Urinary bladder (tissue), 4 donors: ENCODE results near the gene ASGR1. TPM values are rescaled to one million over a fixed set of nuclear protein-coding genes. Genes with fewer than 3 reads are reported as not detected.
A peak's percentile ranks its signal among the peaks of the same experiment; 100 is the strongest.

Experiments
- DNase-seq: peaks from one replicate; pipeline ENCODE4 v3.0.0-alpha.2; 2015; ENCODE audit errors: extremely low spot score
- H3K27ac ChIP-seq: one replicate; pipeline ENCODE4 v1.5.1; 2013; ENCODE audit warnings: low read depth, mild to moderate bottlenecking, moderate library complexity
- H3K36me3 ChIP-seq: one replicate; pipeline ENCODE4 v1.6.1; 2013; ENCODE audit warnings: mild to moderate bottlenecking, moderate library complexity; ENCODE audit not compliant: insufficient read depth
- H3K4me1 ChIP-seq: one replicate; pipeline ENCODE4 v1.6.1; 2013; ENCODE audit warnings: mild to moderate bottlenecking, moderate library complexity; ENCODE audit not compliant: insufficient read depth
- H3K4me3 ChIP-seq: one replicate; pipeline ENCODE4 v1.5.1; 2013; ENCODE audit warnings: low read depth, low read length
- WGBS: extraction: QIAGEN DNeasy Blood & Tissue Kit; methylation state at CpG from one replicate; pipeline ENCODE4 v1.1.7; 2013; 5-methylcytosine and 5-hydroxymethylcytosine counted together
- polyA plus RNA-seq: library from polyadenylated mRNA; stranded (reverse); fragments of 200-250 nt; gene quantifications from one replicate; pipeline ENCODE4 v1.2.3, GENCODE V29; 2013
- total RNA-seq: library from RNA; depleted of rRNA; stranded (reverse); fragments of >200 nt; gene quantifications from one replicate; pipeline ENCODE4 v1.2.3, GENCODE V29; 2014
- donor health status: healthy with polysubstance abuse.
- donor health status: healthy.

Gene ASGR1
- total and polyA plus RNA-seq, 2 donors, result 1.6 to 1.7 TPM

DNA sequence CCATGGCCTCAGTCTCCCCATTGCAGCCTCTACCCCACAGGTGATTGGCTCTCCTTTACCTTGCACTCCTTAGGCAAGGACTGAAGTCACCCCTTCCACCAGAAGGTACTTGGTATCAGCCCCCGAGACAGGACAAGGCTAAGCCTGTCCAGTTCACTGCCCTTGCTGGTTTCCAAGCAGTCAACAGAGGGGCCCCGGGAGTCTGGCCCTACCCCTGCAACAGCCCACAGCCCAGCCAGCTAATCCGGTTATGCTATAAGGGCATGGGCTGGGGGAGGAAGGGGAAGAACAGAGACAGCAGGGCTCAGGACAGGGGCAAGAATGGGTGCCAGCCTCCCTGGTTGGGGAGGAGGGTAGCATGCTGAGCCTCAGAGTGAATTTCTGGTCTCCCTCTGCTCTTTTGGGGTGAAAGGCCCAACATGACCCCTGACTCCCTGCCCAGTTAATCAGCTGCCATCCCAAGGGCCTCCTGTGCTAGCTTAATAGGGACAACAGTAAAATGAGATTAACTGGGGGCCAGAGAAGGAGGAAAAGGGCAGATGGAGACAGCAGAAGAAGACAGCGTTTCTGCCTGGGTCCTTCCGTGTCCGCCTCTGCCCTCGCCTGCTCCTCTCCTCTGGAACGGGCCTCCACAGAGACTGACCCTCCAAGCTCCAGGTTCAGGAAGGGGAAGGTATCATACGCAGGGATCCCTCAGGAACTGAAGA, 29.7 kb upstream of the ASGR1 start:
- H3K27ac ChIP-seq, result no peak overlapping the region
- no peak for DNase-seq
- H3K4me1 ChIP-seq, result peaks cover under 1% of the 10 kb centered on the region
- no peaks in the 10 kb centered on the region for H3K36me3 ChIP-seq
- no peak overlapping the region for H3K4me3 ChIP-seq
- WGBS, result 82% methylated on average over 9 of the region's 9 CpGs

DNA sequence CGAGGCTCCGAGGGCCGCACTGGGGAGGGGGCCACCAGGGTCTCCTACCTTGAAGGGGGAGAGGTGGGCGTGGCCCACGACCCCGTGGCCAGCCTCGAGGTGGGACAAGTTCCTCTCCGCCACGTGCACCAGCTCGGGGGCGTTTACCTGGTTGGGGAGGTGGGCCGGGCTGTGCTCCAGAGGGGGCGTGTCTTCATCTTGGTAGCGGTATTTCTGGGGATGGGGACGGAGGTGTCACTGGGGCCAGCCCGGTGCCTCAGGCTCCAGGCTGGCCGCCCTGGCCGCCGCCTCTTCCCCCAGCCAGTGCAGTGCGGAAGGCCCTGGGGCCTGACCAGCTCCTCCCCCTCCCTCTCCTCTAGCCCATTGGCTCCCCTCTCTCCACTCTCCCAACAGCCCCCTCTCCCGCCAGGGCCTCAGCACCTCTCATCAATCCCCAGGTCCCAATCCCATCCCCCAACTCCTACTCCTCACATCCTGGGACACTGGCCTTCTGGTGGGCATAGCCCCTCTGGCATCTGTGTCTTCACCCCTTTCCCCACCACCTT, 28.9 kb upstream of the ASGR1 start:
- 59% methylated on average over 21 of the region's 21 CpGs for WGBS
- no peak for DNase-seq
- no peak overlapping the region for H3K27ac ChIP-seq
- no peaks in the 10 kb centered on the region for H3K4me1 ChIP-seq
- no peak overlapping the region for H3K4me3 ChIP-seq
- no peaks in the 10 kb centered on the region for H3K36me3 ChIP-seq

DNA sequence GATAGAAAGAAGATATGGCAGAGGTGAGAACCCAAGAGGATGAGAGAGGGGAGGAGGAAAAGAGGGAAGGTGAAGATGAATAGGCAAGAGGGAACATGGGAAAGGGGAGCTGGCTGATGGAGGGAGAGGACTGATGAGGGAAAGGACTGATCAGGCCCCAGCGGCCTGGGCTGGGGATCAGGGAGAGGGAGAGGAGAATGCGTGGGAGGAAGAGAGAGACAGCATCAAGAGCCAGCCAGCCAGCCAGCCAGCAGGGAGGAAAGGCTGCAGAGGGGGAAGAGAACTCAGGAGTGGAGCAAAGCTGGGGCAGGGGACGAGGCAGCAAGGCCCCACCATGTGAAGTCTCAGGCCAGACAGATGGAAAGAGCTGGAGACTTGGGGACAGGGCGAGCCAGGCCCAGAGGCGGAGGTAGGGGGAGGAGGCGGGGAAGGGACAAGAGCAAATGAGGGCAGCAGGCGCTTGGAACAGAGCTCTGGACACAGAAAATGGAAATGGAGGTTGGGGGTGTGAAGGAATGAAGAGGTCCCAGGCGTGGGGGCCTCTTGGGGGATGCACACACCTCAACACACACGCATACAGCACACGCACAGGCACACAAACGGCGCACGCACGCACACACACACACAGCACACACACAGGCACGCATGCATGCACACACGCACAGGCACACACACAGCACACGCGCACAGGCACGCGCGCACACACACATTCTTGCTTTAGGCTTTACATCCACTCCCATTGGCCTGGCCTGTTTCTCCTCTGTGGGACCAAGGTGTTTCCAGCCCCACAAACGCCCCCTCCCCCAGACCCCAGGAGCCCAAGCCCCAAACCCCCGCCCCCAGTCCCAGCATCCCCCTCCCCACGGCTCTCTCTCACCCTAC, 28.2 kb upstream of the ASGR1 start:
- 78% methylated on average over 24 of the region's 24 CpGs for WGBS
- Histone ChIP-seq H3K4me1 (no peaks in the 10 kb centered on the region), H3K4me3 (no peak overlapping the region), H3K36me3 (no peaks in the 10 kb centered on the region), H3K27ac (no peak overlapping the region)
- no peak for DNase-seq

DNA sequence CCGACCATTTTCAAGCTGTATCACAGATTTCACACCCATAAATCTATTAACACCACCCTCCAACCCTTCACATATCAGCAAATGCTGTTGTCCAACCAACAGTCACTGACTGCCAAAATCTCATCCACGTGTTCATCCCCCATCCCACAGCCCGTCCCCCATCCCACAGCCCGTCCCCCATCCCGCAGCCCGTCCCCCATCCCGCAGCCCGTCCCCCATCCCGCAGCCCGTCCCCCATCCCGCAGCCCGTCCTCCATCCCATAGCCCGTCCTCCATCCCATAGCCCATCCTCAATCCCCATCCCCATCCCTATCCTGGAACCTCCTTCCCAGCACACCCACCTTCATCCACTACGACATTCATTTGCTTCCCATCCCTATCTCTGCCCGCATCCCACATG, 26.4 kb upstream of the ASGR1 start:
- 28% methylated on average over 15 of the region's 15 CpGs for WGBS
- H3K4me3 ChIP-seq, result peak overlapping the region; percentile 44
- DNase-seq, result no peak
- no peaks in the 10 kb centered on the region for H3K4me1 ChIP-seq
- no peaks in the 10 kb centered on the region for H3K36me3 ChIP-seq
- H3K27ac ChIP-seq, result no peak overlapping the region

DNA sequence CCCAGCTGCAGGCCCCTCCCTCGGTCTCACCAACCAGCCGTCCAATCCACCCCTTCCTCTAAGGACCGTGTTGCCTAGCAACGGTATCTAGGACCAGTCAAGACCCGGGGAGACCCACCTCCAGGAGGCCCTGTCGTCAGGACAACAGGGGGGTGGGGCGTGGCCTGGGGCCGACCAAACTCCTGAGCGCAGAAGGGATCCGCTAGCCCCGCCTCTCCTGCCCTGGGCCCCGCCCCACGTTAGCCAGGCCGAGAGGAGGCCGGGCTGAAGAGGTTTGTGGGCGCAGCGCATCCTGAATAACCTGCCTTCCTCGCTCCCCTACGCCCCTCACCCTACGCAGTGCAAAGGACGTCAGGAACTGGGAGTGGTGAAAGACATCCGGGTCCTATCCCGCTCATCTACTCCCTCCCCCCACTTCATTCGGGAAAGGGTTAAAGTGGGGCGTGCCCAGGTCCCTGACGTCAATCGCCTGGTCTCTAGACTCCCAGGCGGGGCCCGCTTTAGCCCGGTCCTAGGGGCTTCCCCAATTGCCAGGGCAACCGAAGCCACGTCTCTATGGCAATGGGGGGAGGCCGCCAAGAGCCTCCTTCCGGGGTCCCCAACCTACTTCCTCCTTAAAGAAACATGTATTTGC, 25.8 kb upstream of the ASGR1 start:
- Histone ChIP-seq H3K4me3 (peak overlapping the region; percentile 44), H3K4me1 (no peaks in the 10 kb centered on the region), H3K36me3 (no peaks in the 10 kb centered on the region), H3K27ac (no peak overlapping the region)
- WGBS, result under 1% methylated on average over 34 of the region's 34 CpGs
- peak; percentile 85 for DNase-seq

DNA sequence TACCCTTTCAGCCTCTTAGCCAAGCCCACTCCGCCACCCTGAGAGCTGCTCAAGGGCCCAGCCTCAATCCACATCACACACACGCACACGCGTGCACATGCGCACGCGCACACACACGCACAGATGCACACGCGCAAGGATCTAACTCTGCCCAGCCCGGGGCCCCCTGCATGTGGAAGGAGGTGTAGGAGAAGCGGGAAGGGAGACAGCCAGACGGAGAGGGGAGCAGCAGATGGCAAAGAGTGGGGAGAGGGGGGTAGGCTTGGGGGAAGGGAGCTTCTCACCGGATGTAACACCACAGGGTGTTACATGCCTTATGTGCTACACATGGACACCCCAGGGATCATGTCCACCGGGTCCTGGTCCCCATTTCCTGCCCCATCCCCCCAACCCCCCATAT, 25.2 kb upstream of the ASGR1 start:
- WGBS, result 64% methylated on average over 15 of the region's 15 CpGs
- Histone ChIP-seq H3K4me1 (no peaks in the 10 kb centered on the region), H3K4me3 (no peak overlapping the region), H3K27ac (no peak overlapping the region), H3K36me3 (no peaks in the 10 kb centered on the region)
- no peak for DNase-seq

DNA sequence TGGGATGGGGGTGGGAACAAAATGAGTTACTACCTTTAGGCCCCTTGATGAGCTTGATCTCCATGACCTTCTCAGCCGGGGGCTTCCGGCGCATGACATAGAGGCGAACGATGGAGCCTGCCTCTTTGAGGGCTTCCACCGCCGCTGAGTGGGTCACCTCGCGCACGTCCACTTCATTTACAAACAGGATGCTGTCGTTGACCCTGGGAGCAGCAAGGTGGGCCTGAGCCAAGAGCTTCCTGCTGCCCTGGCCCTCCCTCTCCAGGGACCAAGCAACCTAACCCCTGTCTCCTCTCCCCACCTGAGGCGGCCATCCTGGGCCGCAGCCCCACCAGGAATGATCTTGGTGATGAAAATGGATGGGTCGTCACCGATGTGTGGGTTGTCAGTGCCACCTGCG, 24.2 kb upstream of the ASGR1 start:
- Histone ChIP-seq H3K36me3 (no peaks in the 10 kb centered on the region), H3K4me1 (no peaks in the 10 kb centered on the region), H3K27ac (no peak overlapping the region), H3K4me3 (no peak overlapping the region)
- 93% methylated on average over 16 of the region's 16 CpGs for whole genome bisulfite sequencing
- no peak for DNase-seq

DNA sequence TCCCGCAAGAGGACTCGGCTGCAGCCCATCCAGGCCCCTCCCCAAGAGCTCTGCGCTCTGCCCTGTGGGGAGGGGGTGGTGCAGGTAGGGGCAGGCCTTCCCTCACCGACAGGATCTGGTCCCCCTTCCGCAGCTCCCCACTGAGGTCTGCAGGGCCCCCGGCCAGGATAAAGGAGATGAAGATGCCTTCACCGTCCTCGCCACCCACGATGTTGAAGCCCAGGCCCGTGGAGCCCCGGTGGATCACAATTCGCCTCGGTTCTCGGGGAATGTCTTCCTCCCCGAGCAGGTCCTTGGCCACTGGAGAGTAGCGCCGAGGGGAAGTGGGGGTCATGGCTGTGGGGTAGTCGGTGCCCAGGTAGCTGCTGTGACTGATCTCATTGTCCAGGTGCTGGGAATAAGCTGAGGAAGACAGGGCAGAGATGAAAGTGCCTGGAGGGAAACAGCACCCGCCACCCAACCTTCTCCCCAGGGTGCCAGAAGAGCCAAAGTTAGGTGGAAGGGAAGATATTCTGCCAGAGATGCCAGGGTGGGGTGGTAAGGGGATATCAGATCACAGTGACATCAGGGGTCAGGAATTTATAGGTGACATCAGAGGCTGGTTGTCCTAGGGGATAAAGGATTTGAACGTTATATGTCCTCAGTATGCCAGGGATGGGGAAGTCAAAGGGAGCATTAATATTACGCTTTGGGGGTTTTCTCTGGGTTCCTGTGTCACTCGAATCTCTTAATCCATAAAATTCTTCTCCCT, 17.7 kb upstream of the ASGR1 start:
- Histone ChIP-seq H3K4me1 (no peaks in the 10 kb centered on the region), H3K36me3 (no peaks in the 10 kb centered on the region), H3K27ac (no peak overlapping the region), H3K4me3 (no peak overlapping the region)
- 89% methylated on average over 22 of the region's 22 CpGs for WGBS
- no peak for DNase-seq

DNA sequence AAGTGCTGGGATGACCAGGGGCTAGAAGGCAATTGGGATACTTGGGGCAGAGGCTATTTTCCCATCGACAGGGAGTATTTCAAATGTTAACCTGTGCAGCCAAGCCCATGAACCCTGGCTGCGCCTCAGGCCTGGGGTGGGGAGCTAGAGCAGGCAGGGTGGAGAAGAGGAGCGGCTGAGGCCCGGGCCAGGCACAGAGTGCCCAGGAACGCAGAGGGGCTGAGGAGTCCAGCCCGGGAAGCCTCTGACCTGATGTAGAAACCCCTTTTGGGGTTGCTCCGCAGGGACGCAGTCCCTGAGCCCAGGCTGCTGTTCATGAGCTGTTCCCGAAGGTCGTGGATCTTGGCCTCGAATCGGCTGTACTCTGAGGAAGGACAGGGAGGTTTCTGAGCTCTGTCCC, 16.8 kb upstream of the ASGR1 start:
- H3K4me3 ChIP-seq, result no peak overlapping the region
- H3K36me3 ChIP-seq, result no peaks in the 10 kb centered on the region
- WGBS, result 95% methylated on average over 12 of the region's 12 CpGs
- no peaks in the 10 kb centered on the region for H3K4me1 ChIP-seq
- H3K27ac ChIP-seq, result no peak overlapping the region
- DNase-seq, result no peak

DNA sequence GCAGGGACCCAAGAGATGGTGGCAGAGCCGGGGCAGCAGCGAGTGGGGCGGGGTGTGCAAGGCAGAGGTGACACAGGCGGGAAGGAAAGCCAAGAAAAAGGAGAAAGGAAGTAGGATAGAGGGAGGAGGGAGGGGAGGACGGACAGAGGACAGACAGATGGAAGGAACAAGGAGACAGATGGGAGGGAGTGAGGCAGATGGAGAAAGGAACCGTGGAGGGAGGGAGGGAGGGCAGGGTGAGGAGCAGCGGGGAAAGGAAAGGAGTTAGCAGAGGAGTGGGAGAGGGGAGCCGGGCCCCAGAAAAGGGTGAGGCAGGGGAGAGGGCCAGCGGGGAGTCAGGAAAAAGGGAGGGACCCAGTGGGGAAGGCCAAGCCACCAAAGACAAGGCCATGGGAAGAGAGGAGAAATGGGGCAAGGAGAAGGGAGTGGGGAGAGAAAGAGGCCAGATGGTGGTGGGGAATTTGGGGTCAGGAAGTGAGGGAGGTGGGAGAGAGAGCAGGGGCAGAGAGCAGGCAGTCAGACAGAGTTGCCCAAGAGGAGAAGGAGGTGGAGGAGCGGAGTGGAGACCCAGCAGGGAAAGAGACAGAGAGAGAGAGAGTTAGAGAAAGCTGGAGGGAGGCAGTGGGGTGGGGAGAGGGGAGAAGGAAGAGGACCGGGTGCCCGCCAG, 13.2 kb upstream of the ASGR1 start:
- WGBS, result 79% methylated on average over 12 of the region's 12 CpGs
- Histone ChIP-seq H3K4me1 (no peaks in the 10 kb centered on the region), H3K36me3 (no peaks in the 10 kb centered on the region), H3K4me3 (no peak overlapping the region), H3K27ac (no peak overlapping the region)
- DNase-seq, result no peak

DNA sequence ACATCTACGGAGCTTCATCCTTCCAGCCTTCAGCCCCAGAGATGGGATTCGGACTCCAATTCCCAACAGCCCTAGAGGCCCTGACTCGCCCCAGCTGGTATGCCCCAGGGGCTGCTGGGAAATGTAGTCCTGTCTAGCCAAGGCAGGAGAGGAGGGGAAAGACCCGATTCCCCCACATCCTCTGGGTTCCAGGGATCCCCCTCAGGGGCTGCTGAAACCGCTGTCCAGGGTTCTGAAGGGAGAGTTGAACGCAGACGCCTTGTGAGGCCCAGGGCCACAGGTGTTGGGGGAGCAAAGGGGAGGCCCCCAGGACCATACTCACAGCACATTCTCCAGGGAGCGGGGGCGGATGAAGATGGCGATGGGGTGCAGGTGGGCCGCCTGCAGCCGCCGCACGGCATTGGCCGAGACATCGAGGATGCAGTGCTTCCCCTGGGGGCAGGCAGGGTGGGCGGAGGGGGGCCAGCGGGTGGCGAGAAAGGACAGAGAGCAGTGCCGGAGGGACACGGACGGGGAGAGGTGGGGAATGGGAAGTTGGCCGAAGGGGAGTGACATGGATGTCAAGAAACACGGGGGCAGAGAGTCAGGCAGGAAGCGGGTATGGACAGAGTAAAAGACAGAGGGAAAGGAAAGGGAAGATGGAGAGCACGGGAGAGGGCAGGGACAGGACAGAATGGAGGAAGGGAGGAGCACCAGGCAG, 12.6 kb upstream of the ASGR1 start:
- Histone ChIP-seq H3K4me1 (no peaks in the 10 kb centered on the region), H3K4me3 (no peak overlapping the region), H3K27ac (no peak overlapping the region), H3K36me3 (no peaks in the 10 kb centered on the region)
- DNase-seq, result no peak
- 74% methylated on average over 26 of the region's 26 CpGs for WGBS

DNA sequence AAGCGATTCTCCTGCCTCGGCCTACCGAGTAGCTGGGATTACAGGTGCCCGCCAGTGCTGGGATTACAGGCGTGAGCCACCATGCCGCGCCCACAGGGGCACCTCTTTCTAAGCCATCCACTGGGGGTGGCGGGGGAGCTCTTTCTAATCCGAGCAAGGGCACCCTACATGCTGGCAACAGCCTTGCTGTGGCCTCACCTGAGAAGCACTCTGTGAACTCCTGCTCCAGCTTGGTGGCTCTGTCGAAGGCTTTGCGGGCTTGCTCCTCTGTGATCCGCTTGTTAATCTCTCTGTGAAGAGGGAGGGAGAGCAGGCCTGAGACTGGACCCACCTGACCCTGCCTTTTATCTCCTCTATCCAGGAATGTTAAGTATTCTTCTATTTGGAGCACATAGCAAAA, 11.9 kb upstream of the ASGR1 start:
- no peak overlapping the region for H3K4me3 ChIP-seq
- no peaks in the 10 kb centered on the region for H3K4me1 ChIP-seq
- no peaks in the 10 kb centered on the region for H3K36me3 ChIP-seq
- 92% methylated on average over 12 of the region's 12 CpGs for WGBS
- no peak for DNase-seq
- H3K27ac ChIP-seq, result no peak overlapping the region
